Vagina (tissue), 2 donors: ENCODE measurements around the gene HSBP1L1. TPM values are rescaled to one million over a fixed set of nuclear protein-coding genes. Genes with fewer than 3 reads are reported as not detected.
A peak's percentile ranks its signal among the peaks of the same experiment; 100 is the strongest.

Experiments used
- DNase-seq, 2 donors: peaks; one replicate each; pipeline ENCODE4 v3.0.0-alpha.2; 2017; ENCODE audit errors: extremely low spot score in 2 of 2
- H3K27ac ChIP-seq: fragments of 200-600 bp; sonication (generic); one replicate; pipeline ENCODE4 v1.5.1; 2019
- H3K27me3 ChIP-seq: fragments of 200-600 bp; sonication (generic); one replicate; pipeline ENCODE4 v1.5.1; 2019
- H3K36me3 ChIP-seq, 2 donors: fragments of 200-600 bp; sonication (generic); one replicate each; pipeline ENCODE4 v1.5.1; 2017 to 2019
- H3K4me1 ChIP-seq: fragments of 200-600 bp; sonication (generic); one replicate; pipeline ENCODE4 v1.5.1; 2019
- H3K4me3 ChIP-seq, 2 donors: fragments of 200-600 bp; sonication (generic); 1 replicate in 1 of 2; 2 replicates in 1 of 2; pipeline ENCODE4 v1.5.1; 2016 to 2019
- H3K9me3 ChIP-seq: fragments of 200-600 bp; sonication (generic); one replicate; pipeline ENCODE4 v1.5.1; 2019
- POLR2A ChIP-seq, 2 donors: fragments of 450-650 bp; IDR thresholded peaks; one replicate each; pipeline ENCODE4 v1.6.1; 2017; ENCODE audit warnings: antibody characterized with exemption in 2 of 2, mild to moderate bottlenecking in 2 of 2, moderate library complexity in 2 of 2
- POLR2AphosphoS5 ChIP-seq, 2 donors: sonication (generic); formaldehyde crosslinking; IDR thresholded peaks; one replicate each; pipeline ENCODE4 v1.9.0; 2017; ENCODE audit warnings: antibody characterized with exemption in 2 of 2, mild to moderate bottlenecking in 2 of 2, low read depth in 1 of 2; ENCODE audit not compliant: insufficient read depth in 1 of 2
- intact Hi-C: fragments of 100-400 bp; cut with DNase I; formaldehyde crosslinking; loops from one replicate; pipeline ENCODE4 v1.15.1; 2023
- total RNA-seq: library from RNA; depleted of rRNA; stranded (reverse); fragments of >200 nt; gene quantifications from one replicate; pipeline ENCODE4 v1.2.3, GENCODE V29; 2016
- TF ChIP-seq, protein P1 (sequence below), 3 experiments: fragments of 450-650 bp in 2 of 3; fragments of 200-600 bp in 1 of 3; sonication (generic) in 1 of 3; IDR thresholded peaks; one replicate each; pipeline ENCODE4 v1.5.1; 2017 to 2019; ENCODE audit warnings: antibody characterized with exemption in 3 of 3, mild to moderate bottlenecking in 2 of 3, moderate library complexity in 2 of 3

HSBP1L1 gene
- total RNA-seq, 1 donor from 2014 or later = 32.2 TPM

DNA sequence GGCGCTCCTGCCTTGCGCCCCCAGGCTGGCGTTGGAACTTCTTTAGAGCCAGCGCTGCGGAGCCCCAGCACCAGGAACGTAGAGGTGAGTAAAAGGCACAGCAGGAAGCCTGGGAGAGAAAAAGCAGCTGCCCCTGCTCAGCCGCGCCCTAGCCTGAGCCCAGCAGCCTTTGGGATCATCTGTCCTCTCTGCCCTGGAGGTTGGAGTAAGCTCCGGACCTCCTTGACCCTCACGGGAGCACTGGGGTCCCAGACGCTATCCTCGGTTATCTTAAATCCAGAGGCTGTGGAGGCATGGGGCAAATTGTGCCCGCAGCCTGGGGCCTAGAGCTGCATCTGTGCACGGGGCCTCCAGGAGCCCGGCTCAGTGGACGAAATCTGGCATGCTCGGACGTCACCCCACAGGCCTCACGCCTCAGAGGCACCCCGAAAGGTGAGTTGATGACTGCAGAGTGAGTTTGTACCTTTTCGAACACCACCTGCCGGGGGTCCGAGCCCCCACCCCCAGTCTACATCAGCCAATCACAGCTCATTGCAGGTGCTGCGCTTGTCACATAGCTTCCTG is 11.4 kb upstream of the HSBP1L1 start:
- H3K36me3 ChIP-seq = no peaks in the 10 kb centered on the region
- no peaks in the 10 kb centered on the region for H3K27me3 ChIP-seq
- peak in 1 of 2 donors; percentile 93 for DNase-seq
- no peak for TF ChIP-seq POLR2AphosphoS5 (IDR thresholded peaks at IDR 0.05; ENCODE audit: insufficient read depth in 1 of 2, low read depth in 1 of 2)
- no peak for TF ChIP-seq POLR2A (IDR thresholded peaks at IDR 0.05)
- TF ChIP-seq, protein P1, sequence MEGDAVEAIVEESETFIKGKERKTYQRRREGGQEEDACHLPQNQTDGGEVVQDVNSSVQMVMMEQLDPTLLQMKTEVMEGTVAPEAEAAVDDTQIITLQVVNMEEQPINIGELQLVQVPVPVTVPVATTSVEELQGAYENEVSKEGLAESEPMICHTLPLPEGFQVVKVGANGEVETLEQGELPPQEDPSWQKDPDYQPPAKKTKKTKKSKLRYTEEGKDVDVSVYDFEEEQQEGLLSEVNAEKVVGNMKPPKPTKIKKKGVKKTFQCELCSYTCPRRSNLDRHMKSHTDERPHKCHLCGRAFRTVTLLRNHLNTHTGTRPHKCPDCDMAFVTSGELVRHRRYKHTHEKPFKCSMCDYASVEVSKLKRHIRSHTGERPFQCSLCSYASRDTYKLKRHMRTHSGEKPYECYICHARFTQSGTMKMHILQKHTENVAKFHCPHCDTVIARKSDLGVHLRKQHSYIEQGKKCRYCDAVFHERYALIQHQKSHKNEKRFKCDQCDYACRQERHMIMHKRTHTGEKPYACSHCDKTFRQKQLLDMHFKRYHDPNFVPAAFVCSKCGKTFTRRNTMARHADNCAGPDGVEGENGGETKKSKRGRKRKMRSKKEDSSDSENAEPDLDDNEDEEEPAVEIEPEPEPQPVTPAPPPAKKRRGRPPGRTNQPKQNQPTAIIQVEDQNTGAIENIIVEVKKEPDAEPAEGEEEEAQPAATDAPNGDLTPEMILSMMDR (IDR thresholded peaks at IDR 0.05) = no peak
- no peaks in the 10 kb centered on the region for H3K9me3 ChIP-seq
- H3K4me1 ChIP-seq = peaks cover 36% of the 10 kb centered on the region
- intact Hi-C loops = no loop called here
- no peak overlapping the region for H3K27ac ChIP-seq
- H3K4me3 ChIP-seq = peak overlapping the region in 1 of 2 donors; percentile 89

DNA sequence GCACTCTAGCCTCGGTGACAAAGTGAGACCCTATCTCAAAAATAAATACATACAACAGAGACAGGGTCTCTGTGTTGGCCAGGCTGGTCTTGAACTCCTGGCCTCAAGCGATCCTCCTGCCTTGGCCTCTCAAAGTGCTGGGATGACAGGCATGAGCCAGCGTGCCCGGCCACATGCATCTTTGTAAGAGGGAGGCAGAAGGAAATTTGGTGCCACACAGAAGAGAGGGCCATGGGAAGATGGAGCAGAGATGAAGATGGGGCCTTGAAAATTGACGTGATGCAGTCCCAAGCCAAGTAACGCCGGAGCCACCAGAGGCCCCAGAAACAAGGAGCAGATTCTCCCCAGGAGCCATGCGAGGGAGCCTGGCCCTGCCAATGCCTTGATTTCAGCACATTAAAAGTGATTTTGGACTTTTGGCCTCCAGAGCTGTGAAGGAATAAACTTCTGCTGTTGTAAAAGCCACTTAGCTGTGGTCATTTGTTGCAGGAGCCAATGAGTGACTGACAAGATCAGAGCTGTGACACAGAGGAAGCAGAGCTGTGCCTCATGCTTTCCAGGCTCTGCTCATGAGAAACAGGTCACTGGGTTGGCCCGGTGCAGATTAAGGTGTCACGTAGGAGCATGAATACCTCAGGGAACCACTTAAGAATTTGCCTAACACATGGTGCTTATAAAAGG is 10.3 kb upstream of the HSBP1L1 start:
- TF ChIP-seq, protein P1 (IDR thresholded peaks at IDR 0.05) = no peak
- TF ChIP-seq POLR2AphosphoS5 (IDR thresholded peaks at IDR 0.05; ENCODE audit: insufficient read depth in 1 of 2, low read depth in 1 of 2) = no peak
- no peak for TF ChIP-seq POLR2A (IDR thresholded peaks at IDR 0.05)
- Histone ChIP-seq H3K9me3 (no peaks in the 10 kb centered on the region), H3K4me3 (no peak overlapping the region), H3K36me3 (no peaks in the 10 kb centered on the region), H3K27me3 (no peaks in the 10 kb centered on the region), H3K27ac (no peak overlapping the region), H3K4me1 (peaks cover 26% of the 10 kb centered on the region)
- intact Hi-C loops = no loop called here
- peak in 1 of 2 donors; percentile 82 for DNase-seq

DNA sequence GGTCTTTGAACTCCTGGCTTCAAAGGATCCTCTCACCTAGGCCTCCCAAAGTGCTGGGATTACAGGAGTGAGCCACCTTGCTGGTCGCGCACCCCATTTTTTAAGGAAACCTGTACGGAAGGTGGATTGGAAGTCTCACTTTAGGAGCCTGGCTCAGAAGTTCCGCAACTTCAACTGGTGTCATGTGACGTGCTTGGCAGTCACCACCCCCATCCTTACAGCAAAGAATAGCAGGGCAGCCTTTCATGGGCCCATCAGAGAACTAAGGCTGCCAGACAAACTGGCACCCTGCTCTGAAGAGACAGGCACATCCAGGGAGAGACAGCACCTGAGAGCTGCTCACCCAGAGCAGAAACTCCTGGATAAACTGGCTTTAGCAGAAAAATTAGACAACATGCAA is 9.7 kb upstream of the HSBP1L1 start:
- DNase-seq = peak in 1 of 2 donors; percentile 79
- intact Hi-C loops = no loop called here

DNA sequence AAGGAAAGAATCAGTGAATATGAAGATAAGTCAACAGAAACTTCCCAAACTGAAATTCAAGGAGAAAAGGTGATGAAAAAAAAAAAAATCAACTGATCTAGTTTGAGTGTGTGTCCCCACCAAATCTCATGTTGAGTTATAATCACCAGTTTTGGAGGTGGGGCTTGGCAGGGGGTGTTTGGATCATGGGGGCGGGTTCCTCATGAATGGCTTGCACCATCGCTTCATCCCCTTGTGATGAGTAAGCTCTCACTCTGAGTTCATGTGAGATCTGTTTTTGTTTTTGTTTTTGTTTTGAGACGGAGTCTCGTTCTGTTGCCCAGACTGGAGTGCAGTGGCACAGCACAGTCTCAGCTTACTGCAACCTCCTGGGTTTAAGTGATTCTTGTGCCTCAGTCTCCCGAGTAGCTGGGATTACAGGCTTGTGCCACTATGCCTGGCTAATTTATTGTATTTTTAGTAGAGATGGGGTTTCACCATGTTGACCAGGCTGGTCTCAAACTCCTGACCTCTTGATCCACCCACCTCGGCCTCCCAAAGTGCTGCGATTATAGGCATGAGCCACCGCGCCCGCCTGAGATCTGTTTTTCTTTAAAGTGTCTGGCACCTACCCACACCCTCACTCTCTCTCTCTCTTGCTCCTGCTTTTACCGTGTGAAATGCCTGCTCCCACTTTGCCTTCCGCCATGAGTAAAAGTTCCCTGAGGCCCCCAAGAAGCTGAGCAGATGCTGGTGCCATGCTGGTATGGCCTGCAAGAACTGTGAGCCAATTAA is 9.0 kb upstream of the HSBP1L1 start:
- intact Hi-C loops = no loop called here
- no peak for TF ChIP-seq POLR2A (IDR thresholded peaks at IDR 0.05)
- TF ChIP-seq, protein P1 (IDR thresholded peaks at IDR 0.05) = no peak
- no peak for TF ChIP-seq POLR2AphosphoS5 (IDR thresholded peaks at IDR 0.05; ENCODE audit: insufficient read depth in 1 of 2, low read depth in 1 of 2)

More for the DNA sequence above, 9.7 kb upstream of the HSBP1L1 start:
- Histone ChIP-seq H3K27ac (no peak overlapping the region), H3K4me3 (no peak overlapping the region), H3K27me3 (no peaks in the 10 kb centered on the region), H3K36me3 (no peaks in the 10 kb centered on the region), H3K9me3 (no peaks in the 10 kb centered on the region), H3K4me1 (peaks cover 19% of the 10 kb centered on the region)
- TF ChIP-seq, protein P1 (IDR thresholded peaks at IDR 0.05) = no peak
- no peak for TF ChIP-seq POLR2AphosphoS5 (IDR thresholded peaks at IDR 0.05; ENCODE audit: insufficient read depth in 1 of 2, low read depth in 1 of 2)
- no peak for TF ChIP-seq POLR2A (IDR thresholded peaks at IDR 0.05)

More for the DNA sequence above, 9.0 kb upstream of the HSBP1L1 start:
- Histone ChIP-seq H3K27me3 (no peaks in the 10 kb centered on the region), H3K4me1 (peaks cover 12% of the 10 kb centered on the region), H3K36me3 (no peaks in the 10 kb centered on the region), H3K9me3 (no peaks in the 10 kb centered on the region), H3K27ac (peak overlapping the region; percentile 27), H3K4me3 (no peak overlapping the region)
- no peak for DNase-seq
